Osteoblast (primary cell): ENCODE results near the gene NTN4. TPM values are rescaled to one million over a fixed set of nuclear protein-coding genes. Genes with fewer than 3 reads are reported as not detected.
A peak's percentile ranks its signal among the peaks of the same experiment; 100 is the strongest.

Experiments
- DNase-seq: peaks from one replicate; pipeline ENCODE4 v3.0.0; 2011; ENCODE audit warnings: low spot score, mixed read lengths; ENCODE audit not compliant: insufficient read length; ENCODE audit errors: missing footprints
- H2AFZ ChIP-seq: 2 replicates; pipeline ENCODE4 v1.6.0; 2011; ENCODE audit warnings: mild to moderate bottlenecking, low read length
- H3K27ac ChIP-seq: 2 replicates; pipeline ENCODE4 v1.5.1; 2011; ENCODE audit warnings: mild to moderate bottlenecking, low read depth, low read length, moderate library complexity
- H3K27me3 ChIP-seq: 2 replicates; pipeline ENCODE4 v1.6.0; 2012; ENCODE audit warnings: mild to moderate bottlenecking, control low read depth, inconsistent platforms, low read length, moderate library complexity; ENCODE audit not compliant: insufficient read depth
- H3K36me3 ChIP-seq: 2 replicates; pipeline ENCODE4 v1.5.1; 2011; ENCODE audit warnings: mild to moderate bottlenecking, low read length, control low read depth, moderate library complexity; ENCODE audit not compliant: insufficient read depth
- H3K4me1 ChIP-seq: 2 replicates; pipeline ENCODE4 v1.5.1; 2011; ENCODE audit warnings: mild to moderate bottlenecking, low read length, control low read depth, moderate library complexity; ENCODE audit not compliant: insufficient read depth
- H3K4me2 ChIP-seq: 2 replicates; pipeline ENCODE4 v1.6.0; 2011; ENCODE audit warnings: mild to moderate bottlenecking, low read length; ENCODE audit not compliant: insufficient read depth
- H3K4me3 ChIP-seq: fragments of 200-600 bp; sonication (generic); 3 replicates; pipeline ENCODE4 v1.5.1; 2012; ENCODE audit warnings: mild to moderate bottlenecking, low read length, inconsistent platforms; ENCODE audit not compliant: insufficient read depth
- H3K79me2 ChIP-seq: 2 replicates; pipeline ENCODE4 v1.6.0; 2012; ENCODE audit warnings: mild to moderate bottlenecking, low read length, control low read depth, inconsistent platforms; ENCODE audit not compliant: insufficient read depth
- H3K9me3 ChIP-seq: 2 replicates; pipeline ENCODE4 v1.5.1; 2011; ENCODE audit warnings: low read depth, low read length, control low read depth
- H4K20me1 ChIP-seq: 2 replicates; pipeline ENCODE4 v1.6.0; 2012; ENCODE audit warnings: mild to moderate bottlenecking, low read length, control low read depth; ENCODE audit not compliant: insufficient read depth
- total RNA-seq: library from RNA; depleted of rRNA; stranded (reverse); fragments of >200 nt; gene quantifications from 2 replicates; pipeline ENCODE4 v1.2.3, GENCODE V29; 2012
- TF ChIP-seq, protein P1 (sequence below): IDR thresholded peaks from 2 replicates; pipeline ENCODE4 v1.5.1; 2011; ENCODE audit warnings: mild to moderate bottlenecking, low read depth, low read length, moderate library complexity; ENCODE audit errors: extremely low read depth

NTN4 gene
- total RNA-seq, 1 donor = 47.8 TPM

DNA sequence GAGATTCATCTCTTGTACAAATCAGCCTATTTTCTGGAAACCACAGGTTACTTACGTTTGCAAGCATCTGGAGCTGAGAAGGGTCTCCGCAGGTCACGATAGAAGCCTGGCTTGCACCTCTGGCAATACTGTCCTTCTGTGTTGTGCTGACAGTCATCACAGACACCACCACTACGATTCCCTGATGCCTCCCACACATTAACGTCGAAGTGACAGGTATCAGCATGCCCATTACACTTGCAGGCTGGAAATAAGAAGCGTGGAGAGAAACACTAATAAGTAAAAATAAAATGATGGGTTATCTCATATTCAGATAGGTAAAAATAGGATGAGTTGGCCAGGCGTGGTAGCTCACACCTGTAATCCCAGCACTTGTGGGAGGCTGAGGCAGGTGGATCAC lies 80.2 kb downstream of the NTN4 start:
- peak; percentile 26 for DNase-seq
- H3K4me3 ChIP-seq = no peak overlapping the region
- H3K27me3 ChIP-seq = no peaks in the 10 kb centered on the region
- no peak overlapping the region for H2AFZ ChIP-seq
- H3K36me3 ChIP-seq = peaks cover 25% of the 10 kb centered on the region
- no peak overlapping the region for H3K27ac ChIP-seq
- no peaks in the 10 kb centered on the region for H4K20me1 ChIP-seq
- TF ChIP-seq, protein P1, sequence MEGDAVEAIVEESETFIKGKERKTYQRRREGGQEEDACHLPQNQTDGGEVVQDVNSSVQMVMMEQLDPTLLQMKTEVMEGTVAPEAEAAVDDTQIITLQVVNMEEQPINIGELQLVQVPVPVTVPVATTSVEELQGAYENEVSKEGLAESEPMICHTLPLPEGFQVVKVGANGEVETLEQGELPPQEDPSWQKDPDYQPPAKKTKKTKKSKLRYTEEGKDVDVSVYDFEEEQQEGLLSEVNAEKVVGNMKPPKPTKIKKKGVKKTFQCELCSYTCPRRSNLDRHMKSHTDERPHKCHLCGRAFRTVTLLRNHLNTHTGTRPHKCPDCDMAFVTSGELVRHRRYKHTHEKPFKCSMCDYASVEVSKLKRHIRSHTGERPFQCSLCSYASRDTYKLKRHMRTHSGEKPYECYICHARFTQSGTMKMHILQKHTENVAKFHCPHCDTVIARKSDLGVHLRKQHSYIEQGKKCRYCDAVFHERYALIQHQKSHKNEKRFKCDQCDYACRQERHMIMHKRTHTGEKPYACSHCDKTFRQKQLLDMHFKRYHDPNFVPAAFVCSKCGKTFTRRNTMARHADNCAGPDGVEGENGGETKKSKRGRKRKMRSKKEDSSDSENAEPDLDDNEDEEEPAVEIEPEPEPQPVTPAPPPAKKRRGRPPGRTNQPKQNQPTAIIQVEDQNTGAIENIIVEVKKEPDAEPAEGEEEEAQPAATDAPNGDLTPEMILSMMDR = no peak
- H3K79me2 ChIP-seq = no peaks in the 10 kb centered on the region
- H3K9me3 ChIP-seq = no peaks in the 10 kb centered on the region
- no peak overlapping the region for H3K4me2 ChIP-seq
- H3K4me1 ChIP-seq = no peaks in the 10 kb centered on the region

DNA sequence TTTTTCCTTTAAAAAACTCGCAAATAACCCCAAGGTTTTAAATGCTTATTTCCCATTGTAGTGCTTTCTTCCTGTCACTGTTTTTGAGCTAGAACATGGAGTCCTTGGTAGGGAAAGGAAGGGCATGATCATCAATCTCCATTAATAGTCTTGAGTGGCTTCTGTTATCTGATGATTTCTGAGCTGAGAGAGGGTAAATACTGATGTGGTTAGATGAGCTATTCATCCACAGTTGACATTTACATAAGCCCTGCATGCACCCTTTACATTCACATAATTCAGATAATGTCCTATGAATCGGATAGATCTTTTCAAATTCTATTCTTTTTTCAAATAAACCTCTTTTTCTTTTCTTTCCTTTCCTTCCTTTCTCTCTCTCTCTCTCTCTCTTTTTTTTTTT lies 81.4 kb downstream of the NTN4 start:
- TF ChIP-seq, protein P1 = no peak
- Histone ChIP-seq H3K79me2 (no peaks in the 10 kb centered on the region), H3K27me3 (no peaks in the 10 kb centered on the region), H3K27ac (no peak overlapping the region), H3K4me2 (no peak overlapping the region), H3K4me1 (no peaks in the 10 kb centered on the region), H3K9me3 (no peaks in the 10 kb centered on the region), H2AFZ (no peak overlapping the region), H4K20me1 (no peaks in the 10 kb centered on the region), H3K4me3 (no peak overlapping the region), H3K36me3 (peaks cover 25% of the 10 kb centered on the region)
- DNase-seq = no peak

DNA sequence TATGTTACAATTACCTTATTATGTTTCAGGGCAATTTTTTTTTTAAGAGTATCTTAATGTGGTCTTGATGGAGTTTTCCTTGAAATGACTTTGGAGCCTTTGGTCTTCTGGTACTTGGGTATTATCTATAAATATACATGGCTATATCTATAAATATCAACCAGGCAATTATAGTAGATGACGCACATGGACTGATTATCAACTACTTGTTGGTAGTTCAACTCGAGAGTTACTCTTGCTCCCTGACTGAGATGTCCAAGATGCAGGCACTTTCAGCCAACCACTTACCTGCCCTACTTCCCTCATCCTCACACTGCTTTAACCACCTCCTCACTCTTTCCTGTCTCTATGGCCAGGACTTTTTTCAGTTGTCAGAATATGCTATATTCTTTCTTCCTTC lies 85.4 kb downstream of the NTN4 start:
- Histone ChIP-seq H3K79me2 (no peaks in the 10 kb centered on the region), H4K20me1 (no peaks in the 10 kb centered on the region), H2AFZ (no peak overlapping the region), H3K4me1 (peaks cover 10% of the 10 kb centered on the region), H3K27ac (no peak overlapping the region), H3K27me3 (no peaks in the 10 kb centered on the region), H3K4me2 (no peak overlapping the region), H3K36me3 (peaks cover 15% of the 10 kb centered on the region), H3K9me3 (no peaks in the 10 kb centered on the region), H3K4me3 (no peak overlapping the region)
- DNase-seq = no peak
- TF ChIP-seq, protein P1 = no peak

DNA sequence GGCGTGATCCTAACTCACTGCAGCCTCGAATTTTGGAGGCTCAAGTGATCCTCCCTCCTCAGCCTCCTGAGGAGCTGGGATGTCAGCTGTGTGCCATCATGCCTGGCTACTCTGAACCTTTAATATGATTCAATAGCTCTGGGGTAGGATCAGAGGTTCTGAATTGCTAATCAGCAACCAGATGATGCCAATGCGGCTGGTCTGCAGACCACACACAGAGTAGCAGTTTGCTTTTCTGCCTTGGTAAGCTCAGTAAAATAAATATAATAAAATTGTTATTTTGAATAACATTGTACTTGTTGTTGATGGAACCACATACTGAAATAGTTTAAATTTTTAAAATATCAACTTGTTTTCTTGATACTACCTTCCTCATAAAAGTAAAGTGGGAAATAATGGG lies 86.6 kb downstream of the NTN4 start:
- Histone ChIP-seq H3K79me2 (no peaks in the 10 kb centered on the region), H3K4me3 (no peak overlapping the region), H3K4me1 (peaks cover 20% of the 10 kb centered on the region), H2AFZ (no peak overlapping the region), H3K36me3 (peaks cover 4% of the 10 kb centered on the region), H4K20me1 (no peaks in the 10 kb centered on the region), H3K9me3 (no peaks in the 10 kb centered on the region), H3K27ac (no peak overlapping the region), H3K4me2 (no peak overlapping the region), H3K27me3 (no peaks in the 10 kb centered on the region)
- peak; percentile 17 for DNase-seq
- TF ChIP-seq, protein P1 = no peak
